ENCODE results near the gene ANKRD29. TPM values are rescaled to one million over a fixed set of nuclear protein-coding genes. Genes with fewer than 3 reads are reported as not detected.

The ANKRD29 gene
- total and polyA plus RNA-seq, 2 experiments from 2014 or later = 6.6 to 36.6 TPM

DNA sequence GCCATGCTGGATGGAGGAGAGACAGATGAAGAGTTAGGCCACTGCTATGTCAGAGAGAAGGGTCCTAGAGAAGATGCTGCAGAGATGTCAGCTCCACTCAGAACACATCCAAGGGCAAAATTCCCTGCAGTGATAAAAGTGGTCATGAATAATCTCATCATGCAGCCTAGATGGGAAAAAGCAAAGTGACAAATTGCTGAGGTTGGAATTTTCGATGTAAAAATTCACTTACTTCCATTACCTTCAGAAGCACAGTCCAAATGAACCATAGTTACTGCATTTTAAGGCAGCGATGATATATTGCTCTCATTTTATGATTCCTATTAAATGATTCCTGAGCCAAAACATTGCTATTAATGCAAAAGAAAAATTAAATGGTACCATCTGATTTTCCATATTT, 16.4 kb downstream of the ANKRD29 start:
- peaks cover 14% of the 10 kb centered on the region for H3K9me3 Mint-ChIP-seq
- no peaks in the 10 kb centered on the region for H3K9me2 ChIP-seq (ENCODE audit: insufficient read depth)
- H3K36me3 ChIP-seq (ENCODE audit: insufficient read depth) = 0 out of 2 replicates have a peak, but pooled peaks cover 6% of the 10 kb centered on the region
- 0 out of 2 replicates have a peak, but pooled peaks cover 4% of the 10 kb centered on the region for H4K20me1 ChIP-seq (replicated peaks; ENCODE audit: insufficient read depth)
- H3K27ac Mint-ChIP-seq = no peak overlapping the region
- peaks cover 15% of the 10 kb centered on the region for H3K36me3 Mint-ChIP-seq (ENCODE audit: low read depth)
- H3K27me3 ChIP-seq (ENCODE audit: insufficient read depth) = no peaks in the 10 kb centered on the region
- no peaks in the 10 kb centered on the region for H3K79me2 ChIP-seq (replicated peaks; ENCODE audit: insufficient read depth)
- no peak overlapping the region for H3K27ac ChIP-seq (ENCODE audit: low read depth)
- no peaks in the 10 kb centered on the region for H3K4me1 ChIP-seq (ENCODE audit: insufficient read depth)
- no peak overlapping the region for H3K4me2 ChIP-seq
- H3K4me3 Mint-ChIP-seq = no peak overlapping the region
- no peaks in the 10 kb centered on the region for H3F3A ChIP-seq (replicated peaks; ENCODE audit: low read depth)
- TF ChIP-seq, protein P1, sequence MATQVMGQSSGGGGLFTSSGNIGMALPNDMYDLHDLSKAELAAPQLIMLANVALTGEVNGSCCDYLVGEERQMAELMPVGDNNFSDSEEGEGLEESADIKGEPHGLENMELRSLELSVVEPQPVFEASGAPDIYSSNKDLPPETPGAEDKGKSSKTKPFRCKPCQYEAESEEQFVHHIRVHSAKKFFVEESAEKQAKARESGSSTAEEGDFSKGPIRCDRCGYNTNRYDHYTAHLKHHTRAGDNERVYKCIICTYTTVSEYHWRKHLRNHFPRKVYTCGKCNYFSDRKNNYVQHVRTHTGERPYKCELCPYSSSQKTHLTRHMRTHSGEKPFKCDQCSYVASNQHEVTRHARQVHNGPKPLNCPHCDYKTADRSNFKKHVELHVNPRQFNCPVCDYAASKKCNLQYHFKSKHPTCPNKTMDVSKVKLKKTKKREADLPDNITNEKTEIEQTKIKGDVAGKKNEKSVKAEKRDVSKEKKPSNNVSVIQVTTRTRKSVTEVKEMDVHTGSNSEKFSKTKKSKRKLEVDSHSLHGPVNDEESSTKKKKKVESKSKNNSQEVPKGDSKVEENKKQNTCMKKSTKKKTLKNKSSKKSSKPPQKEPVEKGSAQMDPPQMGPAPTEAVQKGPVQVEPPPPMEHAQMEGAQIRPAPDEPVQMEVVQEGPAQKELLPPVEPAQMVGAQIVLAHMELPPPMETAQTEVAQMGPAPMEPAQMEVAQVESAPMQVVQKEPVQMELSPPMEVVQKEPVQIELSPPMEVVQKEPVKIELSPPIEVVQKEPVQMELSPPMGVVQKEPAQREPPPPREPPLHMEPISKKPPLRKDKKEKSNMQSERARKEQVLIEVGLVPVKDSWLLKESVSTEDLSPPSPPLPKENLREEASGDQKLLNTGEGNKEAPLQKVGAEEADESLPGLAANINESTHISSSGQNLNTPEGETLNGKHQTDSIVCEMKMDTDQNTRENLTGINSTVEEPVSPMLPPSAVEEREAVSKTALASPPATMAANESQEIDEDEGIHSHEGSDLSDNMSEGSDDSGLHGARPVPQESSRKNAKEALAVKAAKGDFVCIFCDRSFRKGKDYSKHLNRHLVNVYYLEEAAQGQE (IDR thresholded peaks at IDR 0.05; ENCODE audit: unreplicated experiment) = no peak
- no peak for TF ChIP-seq EZH2phosphoT487 (IDR thresholded peaks at IDR 0.05; ENCODE audit: unreplicated experiment)
- TF ChIP-seq STAT1 (IDR thresholded peaks at IDR 0.05; ENCODE audit: unreplicated experiment) = no peak
- no peak for TF ChIP-seq POLR2AphosphoS5 (IDR thresholded peaks at IDR 0.05; ENCODE audit: low read depth)
- no peak for TF ChIP-seq CREB1 (CRISPR knock-in tag; IDR thresholded peaks at IDR 0.05; ENCODE audit: low read depth)
- no peak for TF ChIP-seq ZNF462 (CRISPR knock-in tag; IDR thresholded peaks at IDR 0.05)
- no peak for TF ChIP-seq JUNB (IDR thresholded peaks at IDR 0.05; ENCODE audit: unreplicated experiment)
- TF ChIP-seq NANOG (IDR thresholded peaks at IDR 0.05; ENCODE audit: borderline replicate concordance) = no peak
- peaks cover 5% of the 10 kb centered on the region; the same call in 1 of the 3 replicates for H3K4me1 Mint-ChIP-seq
- H2AFZ ChIP-seq = no peak overlapping the region
- H3K27me3 Mint-ChIP-seq (ENCODE audit: insufficient read depth, low read depth, poor library complexity) = peaks cover 4% of the 10 kb centered on the region
- DNase-seq (ENCODE audit: low spot score) (no peak), ATAC-seq (no peak)
- H3K4me3 ChIP-seq = no peak overlapping the region
